Measurements from ENCODE around the gene CDC42EP3. TPM values are rescaled to one million over a fixed set of nuclear protein-coding genes. Genes with fewer than 3 reads are reported as not detected.

The CDC42EP3 gene
- total RNA-seq, 1 donor from 2014 or later = 65.5 TPM

DNA sequence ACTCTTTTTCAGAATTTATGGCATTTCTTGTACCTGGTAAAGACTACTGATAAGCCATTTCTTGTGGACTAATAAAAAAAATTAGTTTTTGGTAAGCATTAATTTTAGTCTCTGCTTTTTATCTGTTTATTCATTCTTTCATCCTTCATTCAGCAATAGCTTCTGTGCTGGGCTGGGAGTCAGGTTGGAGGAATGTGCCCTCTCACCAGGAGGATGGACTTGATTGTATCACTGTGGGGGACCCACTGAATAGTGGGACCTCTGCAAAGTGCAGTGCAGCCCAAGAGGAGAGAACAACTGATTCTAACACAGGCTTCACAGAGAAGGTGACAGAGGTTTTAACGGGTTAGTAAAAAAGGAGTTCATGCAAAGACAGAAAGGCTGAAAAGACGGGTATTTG is 39.1 kb downstream of the CDC42EP3 start:
- no peaks in the 10 kb centered on the region for H3K9me3 ChIP-seq
- H3K4me3 ChIP-seq = no peak overlapping the region
- H3K4me1 ChIP-seq = peaks cover 0 to 16% of the 10 kb centered on the region in 2 donors
- no peaks in the 10 kb centered on the region for H3K36me3 ChIP-seq
- intact Hi-C loops (cut with DNase I) = no loop called here
- TF ChIP-seq, protein P1, sequence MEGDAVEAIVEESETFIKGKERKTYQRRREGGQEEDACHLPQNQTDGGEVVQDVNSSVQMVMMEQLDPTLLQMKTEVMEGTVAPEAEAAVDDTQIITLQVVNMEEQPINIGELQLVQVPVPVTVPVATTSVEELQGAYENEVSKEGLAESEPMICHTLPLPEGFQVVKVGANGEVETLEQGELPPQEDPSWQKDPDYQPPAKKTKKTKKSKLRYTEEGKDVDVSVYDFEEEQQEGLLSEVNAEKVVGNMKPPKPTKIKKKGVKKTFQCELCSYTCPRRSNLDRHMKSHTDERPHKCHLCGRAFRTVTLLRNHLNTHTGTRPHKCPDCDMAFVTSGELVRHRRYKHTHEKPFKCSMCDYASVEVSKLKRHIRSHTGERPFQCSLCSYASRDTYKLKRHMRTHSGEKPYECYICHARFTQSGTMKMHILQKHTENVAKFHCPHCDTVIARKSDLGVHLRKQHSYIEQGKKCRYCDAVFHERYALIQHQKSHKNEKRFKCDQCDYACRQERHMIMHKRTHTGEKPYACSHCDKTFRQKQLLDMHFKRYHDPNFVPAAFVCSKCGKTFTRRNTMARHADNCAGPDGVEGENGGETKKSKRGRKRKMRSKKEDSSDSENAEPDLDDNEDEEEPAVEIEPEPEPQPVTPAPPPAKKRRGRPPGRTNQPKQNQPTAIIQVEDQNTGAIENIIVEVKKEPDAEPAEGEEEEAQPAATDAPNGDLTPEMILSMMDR (IDR thresholded peaks at IDR 0.05) = no peak
- no peaks in the 10 kb centered on the region for H3K27me3 ChIP-seq
- no peak for DNase-seq (ENCODE audit: low spot score in 2 of 2)
- H3K27ac ChIP-seq = no peak overlapping the region

DNA sequence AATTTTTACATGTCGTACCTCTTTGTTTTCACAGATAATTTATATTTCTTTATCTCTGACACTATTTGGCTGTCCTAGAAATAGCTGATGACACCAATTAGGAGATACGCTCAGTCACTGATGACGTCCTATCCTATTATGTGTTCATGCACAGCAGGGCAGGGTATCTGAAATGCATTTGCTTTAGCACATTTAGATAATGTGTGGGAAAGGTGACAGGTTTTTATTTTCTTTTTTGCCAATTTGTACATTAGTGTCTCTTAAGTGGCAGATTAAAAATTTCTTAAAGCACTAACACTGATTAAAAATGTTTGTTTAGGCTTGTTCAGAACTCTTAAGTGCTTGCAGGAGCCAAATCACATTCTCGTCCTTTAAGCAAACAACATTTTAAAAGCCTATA is 39.7 kb downstream of the CDC42EP3 start:
- Histone ChIP-seq H3K4me1 (peaks cover 0 to 16% of the 10 kb centered on the region in 2 donors), H3K4me3 (no peak overlapping the region), H3K36me3 (no peaks in the 10 kb centered on the region), H3K9me3 (no peaks in the 10 kb centered on the region), H3K27me3 (no peaks in the 10 kb centered on the region), H3K27ac (no peak overlapping the region)
- TF ChIP-seq, protein P1 (IDR thresholded peaks at IDR 0.05) = no peak
- intact Hi-C loops (cut with DNase I) = no loop called here
- DNase-seq (ENCODE audit: low spot score in 2 of 2) = no peak

DNA sequence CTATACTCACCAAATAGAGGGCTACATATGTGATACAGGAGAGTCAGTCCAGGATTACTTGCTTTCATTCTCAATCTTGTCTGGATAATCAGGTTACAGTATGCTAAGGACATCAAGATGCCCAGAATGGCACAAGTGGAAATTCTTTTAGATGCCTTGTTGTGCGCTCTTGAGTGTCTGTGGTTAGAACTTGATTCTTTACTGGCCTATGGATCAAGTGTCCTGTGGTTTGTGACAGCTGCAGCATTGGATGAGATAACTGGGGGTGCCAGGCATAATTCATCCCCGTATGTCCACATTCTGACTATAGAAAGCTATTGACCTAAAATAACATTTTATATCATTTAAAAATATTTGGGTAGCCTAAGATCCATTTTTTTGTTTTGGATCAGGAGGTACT is 40.1 kb downstream of the CDC42EP3 start:
- TF ChIP-seq, protein P1 (IDR thresholded peaks at IDR 0.05) = no peak
- peaks cover 0 to 18% of the 10 kb centered on the region in 2 donors for H3K4me1 ChIP-seq
- H3K27ac ChIP-seq = no peak overlapping the region
- no peaks in the 10 kb centered on the region for H3K27me3 ChIP-seq
- intact Hi-C loops (cut with DNase I) = no loop called here
- H3K4me3 ChIP-seq = no peak overlapping the region
- DNase-seq (ENCODE audit: low spot score in 2 of 2) = no peak
- H3K36me3 ChIP-seq = no peaks in the 10 kb centered on the region
- H3K9me3 ChIP-seq = no peaks in the 10 kb centered on the region

DNA sequence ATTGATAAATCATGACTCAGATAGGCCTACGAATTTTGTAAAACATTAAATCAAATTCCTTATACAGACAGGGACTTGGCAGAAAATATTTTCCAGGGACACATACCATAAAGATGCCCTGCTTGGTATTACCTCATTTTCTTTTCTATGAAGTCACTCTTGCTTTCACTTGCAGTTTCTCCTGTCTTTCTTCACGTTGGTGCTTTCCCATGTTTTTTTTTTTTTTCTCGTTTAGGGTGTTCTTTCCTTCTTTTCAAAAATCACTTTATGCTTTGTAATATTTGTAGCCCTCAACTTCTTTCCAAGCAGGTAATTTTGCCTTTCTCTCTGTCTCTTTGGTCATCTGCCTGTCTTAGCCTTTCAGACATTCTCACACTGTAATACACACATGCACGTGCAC is 40.7 kb downstream of the CDC42EP3 start:
- H3K27ac ChIP-seq = no peak overlapping the region
- no peaks in the 10 kb centered on the region for H3K36me3 ChIP-seq
- intact Hi-C loops (cut with DNase I) = no loop called here
- peaks cover 4 to 21% of the 10 kb centered on the region in 2 donors for H3K4me1 ChIP-seq
- TF ChIP-seq, protein P1 (IDR thresholded peaks at IDR 0.05) = no peak
- no peaks in the 10 kb centered on the region for H3K9me3 ChIP-seq
- DNase-seq (ENCODE audit: low spot score in 2 of 2) = no peak
- H3K4me3 ChIP-seq = no peak overlapping the region
- H3K27me3 ChIP-seq = no peaks in the 10 kb centered on the region

DNA sequence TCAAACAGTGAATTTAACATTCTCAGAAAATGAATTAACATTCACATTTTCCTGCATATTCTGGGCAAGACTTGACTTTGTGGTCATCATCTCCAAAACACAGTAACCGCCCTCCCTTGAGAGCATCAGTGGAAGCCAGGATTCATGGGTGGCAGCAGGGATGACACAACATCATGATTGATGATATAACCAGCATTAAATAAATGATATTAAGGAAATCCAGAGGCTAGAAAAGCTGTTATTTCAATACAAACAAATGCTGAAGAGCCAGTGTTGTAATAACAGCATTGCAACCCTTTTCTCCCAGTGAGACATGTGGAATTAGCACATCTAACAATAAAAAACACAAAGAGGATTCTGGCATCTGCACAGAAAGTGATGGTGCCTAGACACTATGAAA is 41.1 kb downstream of the CDC42EP3 start:
- no peaks in the 10 kb centered on the region for H3K27me3 ChIP-seq
- peaks cover 6 to 24% of the 10 kb centered on the region in 2 donors for H3K4me1 ChIP-seq
- no peak overlapping the region for H3K27ac ChIP-seq
- DNase-seq (ENCODE audit: low spot score in 2 of 2) = no peak
- TF ChIP-seq, protein P1 (IDR thresholded peaks at IDR 0.05) = no peak
- H3K9me3 ChIP-seq = no peaks in the 10 kb centered on the region
- no peaks in the 10 kb centered on the region for H3K36me3 ChIP-seq
- intact Hi-C loops (cut with DNase I) = no loop called here
- no peak overlapping the region for H3K4me3 ChIP-seq

- Histone ChIP-seq H3K4me1 (peaks cover 6 to 24% of the 10 kb centered on the region in 2 donors), H3K9me3 (no peaks in the 10 kb centered on the region), H3K4me3 (no peak overlapping the region), H3K27me3 (no peaks in the 10 kb centered on the region), H3K36me3 (no peaks in the 10 kb centered on the region), H3K27ac (no peak overlapping the region)
- TF ChIP-seq, protein P1 (IDR thresholded peaks at IDR 0.05) = no peak
- DNase-seq (ENCODE audit: low spot score in 2 of 2) = peak in 1 of 2 donors; percentile 55
- intact Hi-C loops (cut with DNase I) = no loop called here
Measured at GRCh38 chr2:37629529-37629928, 41.9 kb downstream of the CDC42EP3 start.

Data from ascending aorta (tissue), 2 donors.